Muscle layer of colon (tissue), 2 donors: Measurements from ENCODE around the gene EFNB2.

ENCODE experiments used
- H3K27ac ChIP-seq: one replicate; pipeline ENCODE4 v1.7.0; 2013; ENCODE audit warnings: low read depth, mild to moderate bottlenecking, low read length, moderate library complexity
- H3K27me3 ChIP-seq, 2 donors: one replicate each; pipeline ENCODE4 v1.7.0; 2013; ENCODE audit warnings: low read length in 2 of 2, mild to moderate bottlenecking in 2 of 2; ENCODE audit not compliant: insufficient read depth in 2 of 2, control insufficient read depth in 1 of 2
- H3K36me3 ChIP-seq: one replicate; pipeline ENCODE4 v1.7.0; 2013; ENCODE audit warnings: mild to moderate bottlenecking, low read length; ENCODE audit not compliant: insufficient read depth
- H3K4me1 ChIP-seq: one replicate; pipeline ENCODE4 v1.7.0; 2013; ENCODE audit warnings: mild to moderate bottlenecking, low read length; ENCODE audit not compliant: insufficient read depth
- H3K4me3 ChIP-seq, 2 donors: one replicate each; pipeline ENCODE4 v1.7.0; 2013; ENCODE audit warnings: low read length in 2 of 2, low read depth in 1 of 2, mild to moderate bottlenecking in 1 of 2, moderate library complexity in 1 of 2
- H3K9ac ChIP-seq: one replicate; pipeline ENCODE4 v1.7.0; 2013; ENCODE audit warnings: low read length
- H3K9me3 ChIP-seq: one replicate; pipeline ENCODE4 v1.7.0; 2013; ENCODE audit warnings: mild to moderate bottlenecking, low read length
- donor health status: abdominal sarcoma.
- donor health status: Adenocarcinoma of cecum.

EFNB2 gene

GRCh38 chr13:106548064-106548696 is 12.7 kb upstream of the EFNB2 start:
- Histone ChIP-seq H3K4me3 (no peak overlapping the region), H3K9me3 (no peaks in the 10 kb centered on the region), H3K27me3 (no peaks in the 10 kb centered on the region), H3K9ac (no peak overlapping the region), H3K4me1 (peaks cover 23% of the 10 kb centered on the region), H3K36me3 (peaks cover 15% of the 10 kb centered on the region), H3K27ac (no peak overlapping the region)

GRCh38 chr13:106541826-106542225 is 6.4 kb upstream of the EFNB2 start:
- Histone ChIP-seq H3K4me1 (peaks cover 3% of the 10 kb centered on the region), H3K9ac (no peak overlapping the region), H3K27ac (no peak overlapping the region), H3K36me3 (peaks cover 18% of the 10 kb centered on the region), H3K9me3 (no peaks in the 10 kb centered on the region), H3K27me3 (no peaks in the 10 kb centered on the region), H3K4me3 (no peak overlapping the region)

GRCh38 chr13:106540613-106541012 is 5.2 kb upstream of the EFNB2 start:
- Histone ChIP-seq H3K27ac (no peak overlapping the region), H3K4me1 (peaks cover 3% of the 10 kb centered on the region), H3K9ac (no peak overlapping the region)

GRCh38 chr13:106537521-106537920 is 2.1 kb upstream of the EFNB2 start:
- Histone ChIP-seq H3K27ac (no peak overlapping the region), H3K36me3 (peaks cover 8% of the 10 kb centered on the region), H3K27me3 (no peaks in the 10 kb centered on the region), H3K4me3 (no peak overlapping the region), H3K4me1 (no peaks in the 10 kb centered on the region), H3K9ac (no peak overlapping the region), H3K9me3 (no peaks in the 10 kb centered on the region)

More at GRCh38 chr13:106540613-106541012, 5.2 kb upstream of the EFNB2 start:
- H3K36me3 ChIP-seq, result peaks cover 16% of the 10 kb centered on the region
- H3K9me3 ChIP-seq, result no peaks in the 10 kb centered on the region
- no peak overlapping the region for H3K4me3 ChIP-seq
- H3K27me3 ChIP-seq, result no peaks in the 10 kb centered on the region

- H3K27ac ChIP-seq, result peak overlapping the region; percentile 72
- no peak overlapping the region for H3K9ac ChIP-seq
Measured at GRCh38 chr13:106536244-106537034, 977 bp upstream of the EFNB2 start.

DNA sequence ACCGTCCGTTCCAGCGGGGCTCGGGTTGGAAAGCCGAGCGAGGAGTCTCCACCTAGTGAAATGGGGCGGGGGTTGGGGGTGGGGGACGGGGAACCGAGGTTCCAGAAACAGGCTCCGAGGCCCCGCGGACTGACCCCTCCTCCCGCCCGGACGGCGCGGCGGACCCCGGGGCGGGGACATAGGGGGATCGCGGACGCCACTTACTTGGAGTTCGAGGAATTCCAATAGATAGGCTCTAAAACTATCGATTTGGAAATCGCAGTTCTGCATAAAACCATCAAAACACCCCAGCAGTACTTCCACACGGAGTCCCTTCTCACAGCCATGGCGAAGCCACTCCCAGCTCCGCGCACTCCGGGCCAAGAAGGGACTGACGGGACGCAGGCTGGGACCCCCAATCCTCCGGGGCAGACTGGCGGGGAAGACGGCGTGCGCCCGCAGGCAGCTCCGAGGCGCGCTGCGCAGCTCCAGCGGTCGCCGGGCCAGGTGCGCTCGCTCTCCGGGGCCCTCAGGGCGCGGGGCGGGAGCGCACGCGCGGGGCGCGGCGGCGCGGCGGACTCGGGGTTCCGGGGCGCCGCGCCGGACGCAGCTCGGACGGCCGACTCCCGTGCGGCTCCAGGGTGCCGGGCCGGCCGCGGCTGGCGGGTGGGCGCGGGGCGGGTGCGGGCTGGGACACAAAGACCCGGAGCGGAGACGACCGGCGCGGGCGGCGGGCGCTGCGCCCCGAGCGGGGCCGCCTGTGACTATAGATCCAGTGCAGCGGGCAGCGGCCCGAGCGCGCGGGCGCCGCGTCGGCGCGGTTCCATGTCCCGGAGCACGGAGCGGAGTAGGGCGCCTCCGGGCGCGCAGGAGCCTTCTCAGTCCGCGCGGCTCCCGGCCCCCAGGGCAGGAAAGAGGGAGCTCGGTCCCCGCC is 567 bp downstream of the EFNB2 start:
- H3K36me3 ChIP-seq, result no peaks in the 10 kb centered on the region

More at GRCh38 chr13:106536244-106537034, 977 bp upstream of the EFNB2 start:
- Histone ChIP-seq H3K4me3 (peak overlapping the region; percentile 44 to 69), H3K4me1 (peaks cover 2% of the 10 kb centered on the region), H3K27me3 (no peaks in the 10 kb centered on the region), H3K36me3 (peaks cover 7% of the 10 kb centered on the region), H3K9me3 (no peaks in the 10 kb centered on the region)

DNA sequence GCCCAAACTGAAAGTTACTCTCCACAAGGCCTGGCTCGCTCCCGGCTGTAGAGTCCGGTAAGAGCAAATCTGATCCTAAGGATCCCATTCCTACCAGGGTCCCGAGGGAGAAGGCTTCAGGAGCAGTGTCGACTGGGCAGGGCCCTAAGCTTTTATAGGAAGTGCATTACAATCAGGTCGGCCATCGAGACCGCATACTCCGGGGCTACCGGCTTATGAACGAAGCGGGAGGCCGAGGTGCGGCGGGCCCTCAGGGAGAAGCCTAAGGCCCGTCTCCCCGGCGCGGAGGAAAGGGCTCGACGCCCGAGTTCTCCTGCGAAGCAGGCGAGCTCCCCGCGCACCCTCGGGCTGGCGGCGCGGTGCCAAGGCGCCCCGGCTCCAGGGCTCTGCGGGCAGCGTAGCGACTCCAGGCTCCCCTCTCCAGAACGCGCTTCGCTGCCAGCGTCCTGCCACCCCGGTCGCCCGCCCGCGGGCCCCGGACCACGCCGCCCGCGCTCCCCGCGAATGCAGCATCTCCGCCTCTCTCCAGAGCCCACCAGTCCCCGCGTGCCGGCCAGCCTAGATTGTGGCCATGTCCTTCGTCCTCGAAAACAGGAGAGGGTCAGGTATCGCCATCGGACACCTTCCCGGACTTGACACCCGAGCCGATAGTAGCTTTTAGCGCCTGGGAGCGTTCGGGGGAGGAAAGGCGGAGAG is 1.4 kb downstream of the EFNB2 start:
- Histone ChIP-seq H3K27ac (peak overlapping the region; percentile 71), H3K27me3 (no peaks in the 10 kb centered on the region), H3K9ac (peak overlapping the region; percentile 50), H3K4me3 (peak overlapping the region; percentile 51 to 57), H3K4me1 (peaks cover 6% of the 10 kb centered on the region), H3K9me3 (no peaks in the 10 kb centered on the region), H3K36me3 (no peaks in the 10 kb centered on the region)

More for the DNA sequence above, 567 bp downstream of the EFNB2 start:
- Histone ChIP-seq H3K9ac (no peak overlapping the region), H3K9me3 (no peaks in the 10 kb centered on the region), H3K27ac (no peak overlapping the region), H3K27me3 (no peaks in the 10 kb centered on the region), H3K4me1 (peaks cover 6% of the 10 kb centered on the region), H3K4me3 (peak overlapping the region; percentile 51 to 57)

DNA sequence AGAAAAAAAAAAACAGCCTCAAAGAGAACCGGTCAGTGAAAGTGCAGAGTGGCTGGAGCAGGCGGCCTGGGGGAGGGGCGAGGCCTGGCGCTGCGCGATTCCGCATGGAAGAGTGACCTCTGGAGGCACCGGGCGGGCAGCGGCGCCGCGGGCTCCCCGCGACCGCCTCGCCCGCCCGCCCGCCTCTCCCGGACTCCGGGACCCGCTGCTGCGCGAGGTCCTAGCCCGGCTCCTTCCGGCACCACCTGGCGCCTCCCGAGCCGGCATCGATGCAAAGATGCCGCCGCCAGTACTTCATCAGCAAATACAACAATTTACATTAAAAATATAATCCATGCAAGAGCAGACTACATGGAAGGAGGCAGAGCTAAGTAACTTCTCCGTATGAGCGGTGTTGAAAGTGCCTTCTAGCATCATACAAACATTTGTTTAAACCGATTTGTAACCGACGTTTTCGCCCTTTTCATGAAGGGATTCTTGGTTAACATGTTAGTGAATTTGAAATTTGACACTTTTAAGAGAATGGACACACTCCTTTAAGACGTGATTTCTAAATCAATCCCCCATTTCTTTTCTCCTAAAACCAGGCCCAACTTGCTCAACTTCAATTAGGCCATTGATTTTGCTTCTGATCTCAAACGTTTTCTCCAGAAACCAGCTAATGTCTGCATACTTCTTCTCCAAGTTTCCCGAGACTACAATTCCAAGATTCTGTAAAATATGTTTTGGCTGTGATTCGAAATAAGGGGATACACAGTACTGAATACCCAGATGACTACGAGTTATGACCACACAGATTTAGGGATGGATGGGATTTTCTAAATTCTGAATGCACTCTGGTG is 2.1 kb downstream of the EFNB2 start:
- no peaks in the 10 kb centered on the region for H3K27me3 ChIP-seq

DNA sequence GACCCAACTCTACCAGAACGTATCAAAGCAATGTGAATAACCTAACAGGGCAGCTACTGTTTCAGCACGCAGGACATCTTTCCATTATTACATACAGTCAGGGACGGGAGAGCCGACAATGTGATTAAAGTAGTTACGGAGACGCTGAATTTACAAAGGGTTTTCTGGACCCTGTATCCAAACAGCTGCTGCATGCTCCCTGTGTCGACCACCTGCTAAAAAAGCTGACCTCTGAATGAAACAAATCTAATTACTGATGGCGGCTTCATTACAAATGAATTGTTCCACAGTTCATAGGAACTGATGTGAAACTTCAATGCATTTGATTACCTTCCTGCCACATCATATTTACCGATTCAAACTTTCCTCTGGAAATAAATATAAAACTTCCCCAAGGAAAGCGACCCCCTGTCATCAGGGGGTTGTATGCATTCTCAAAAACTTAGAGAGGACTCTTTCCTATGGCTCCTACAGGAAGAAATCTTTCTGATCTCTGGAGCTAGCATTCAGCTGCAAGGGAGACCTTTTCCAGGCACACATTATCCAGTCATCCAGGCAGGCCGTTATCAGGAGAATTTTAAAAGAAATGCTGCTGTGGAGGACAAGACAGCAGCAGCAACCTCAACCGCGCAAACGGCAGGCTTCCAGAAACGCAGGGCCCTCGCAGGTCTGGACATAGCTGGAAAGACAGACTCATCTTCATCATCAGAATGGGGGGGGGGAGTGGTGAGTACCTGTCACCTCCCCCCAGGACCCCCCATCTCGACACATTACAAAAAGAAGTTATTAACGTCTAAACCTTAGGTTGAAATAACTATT is 3.1 kb downstream of the EFNB2 start:
- Histone ChIP-seq H3K27me3 (no peaks in the 10 kb centered on the region), H3K4me3 (peak overlapping the region in 1 of 2 donors; percentile 57), H3K4me1 (peaks cover 14% of the 10 kb centered on the region), H3K9ac (peak overlapping the region; percentile 25), H3K36me3 (no peaks in the 10 kb centered on the region), H3K9me3 (no peaks in the 10 kb centered on the region), H3K27ac (peak overlapping the region; percentile 47)

More for the DNA sequence above, 2.1 kb downstream of the EFNB2 start:
- no peaks in the 10 kb centered on the region for H3K9me3 ChIP-seq
- peak overlapping the region; percentile 71 for H3K27ac ChIP-seq
- H3K9ac ChIP-seq, result peak overlapping the region; percentile 50
- H3K36me3 ChIP-seq, result no peaks in the 10 kb centered on the region
- peaks cover 6% of the 10 kb centered on the region for H3K4me1 ChIP-seq
- peak overlapping the region; percentile 51 to 57 for H3K4me3 ChIP-seq
